ENCODE results near the gene RAPGEF1.

The RAPGEF1 gene

GRCh38 chr9:131595696-131596429 lies 144.0 kb downstream of the RAPGEF1 start:
- no peak for DNase-seq

GRCh38 chr9:131594906-131595665 lies 144.8 kb downstream of the RAPGEF1 start:
- no peak for DNase-seq

- DNase-seq, result no peak
These were observed 145.8 kb downstream of the RAPGEF1 start for GRCh38 chr9:131593936-131594665.

- no peak for DNase-seq
These were observed 146.6 kb downstream of the RAPGEF1 start for GRCh38 chr9:131593091-131593820.

GRCh38 chr9:131591845-131592208 lies 148.0 kb downstream of the RAPGEF1 start:
- no peak for DNase-seq

- peak; percentile 59 for DNase-seq
These were observed 148.7 kb downstream of the RAPGEF1 start for GRCh38 chr9:131590907-131591844.

GRCh38 chr9:131590449-131590848 lies 149.4 kb downstream of the RAPGEF1 start:
- DNase-seq, result no peak

- DNase-seq, result no peak
These were observed 149.9 kb downstream of the RAPGEF1 start for GRCh38 chr9:131589993-131590392.

DNA sequence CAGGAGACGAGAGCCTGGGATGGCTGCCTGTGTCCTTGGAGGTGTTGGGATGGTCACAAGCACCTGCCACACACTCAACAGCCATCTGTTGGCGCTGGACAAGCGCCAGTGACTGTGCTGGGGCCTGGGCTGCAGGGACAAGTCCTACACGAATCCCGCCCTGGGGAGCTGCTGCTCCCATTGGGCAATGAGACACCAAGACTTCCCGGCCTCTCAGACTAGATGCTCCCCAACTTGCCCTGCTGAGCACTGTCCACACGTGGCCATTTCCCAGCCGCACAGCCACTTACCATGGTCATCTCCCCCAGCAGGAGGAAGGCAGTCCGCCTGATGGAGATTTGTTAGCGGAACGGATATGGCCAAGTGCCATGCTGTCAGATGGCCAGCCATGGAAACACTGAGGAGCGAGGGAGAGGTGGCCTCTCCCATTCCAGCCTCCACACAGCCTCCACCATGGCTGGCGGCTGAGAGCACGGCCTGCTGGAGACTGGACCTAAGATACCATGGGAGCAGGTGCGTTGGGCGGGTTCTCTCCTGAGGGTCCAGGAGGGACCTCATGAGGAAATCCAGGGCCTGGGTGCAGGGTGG lies 150.7 kb downstream of the RAPGEF1 start:
- DNase-seq, result no peak

- no peak for DNase-seq
These were observed 151.5 kb downstream of the RAPGEF1 start for GRCh38 chr9:131588396-131588795.

DNA sequence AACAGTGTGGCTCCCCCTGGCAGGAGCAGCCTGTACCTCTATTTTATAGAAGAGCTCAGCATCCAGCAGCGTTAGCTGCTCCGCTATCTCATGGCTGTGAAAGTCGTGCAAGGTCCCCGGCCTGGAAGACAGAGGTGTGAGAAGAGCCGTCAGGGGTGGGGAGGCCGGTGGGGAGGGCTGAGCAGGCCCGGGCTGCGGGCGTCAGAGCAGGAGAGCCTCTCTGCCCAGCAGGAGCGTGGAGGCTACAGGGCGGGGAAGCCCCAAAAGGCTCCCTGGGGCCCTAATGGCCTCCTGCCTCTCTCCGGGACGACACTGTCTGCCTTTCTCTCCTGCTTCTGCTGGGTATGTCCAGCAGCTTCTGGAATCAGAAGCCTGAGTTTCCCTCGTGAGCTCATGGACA lies 152.0 kb downstream of the RAPGEF1 start:
- no peak for DNase-seq

DNA sequence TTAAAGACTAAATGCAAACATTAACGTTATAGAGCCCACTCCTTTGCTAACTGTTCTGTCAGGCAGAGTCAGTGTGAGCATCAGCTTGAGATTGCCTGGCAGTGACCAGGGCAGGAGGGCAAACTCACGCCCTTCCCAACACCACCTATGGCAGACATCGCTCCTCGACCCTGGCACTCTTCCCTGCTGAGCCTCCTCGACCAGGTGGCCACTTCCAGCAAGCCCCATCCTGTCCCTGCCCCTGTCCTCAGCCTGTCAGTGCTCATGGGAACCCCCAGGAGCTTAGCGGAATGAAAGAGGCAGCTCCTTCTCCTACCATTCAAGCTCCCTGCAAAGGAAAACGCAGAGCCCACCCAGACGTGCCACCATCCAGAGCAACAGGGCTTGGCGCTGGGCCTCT lies 152.5 kb downstream of the RAPGEF1 start:
- no peak for DNase-seq

DNA sequence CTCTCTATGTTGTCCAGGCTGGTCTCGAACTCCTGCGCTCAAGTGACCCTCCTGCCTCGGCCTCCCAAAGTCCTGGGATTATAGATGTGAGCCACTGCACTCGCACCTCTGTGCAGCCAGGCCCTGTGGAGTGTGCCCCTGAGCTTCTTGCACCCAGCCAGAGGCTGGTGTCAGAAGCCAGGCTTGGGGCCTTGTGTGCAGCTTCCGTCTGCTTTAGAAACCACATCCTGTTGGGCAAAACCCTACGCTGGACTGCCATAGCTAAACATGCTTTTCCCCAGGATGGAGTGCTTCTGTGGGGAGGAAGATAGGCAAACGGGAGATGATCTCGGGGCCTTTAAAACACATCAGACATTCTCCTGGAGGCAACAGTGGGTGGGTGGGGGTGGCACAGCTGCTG lies 154.5 kb downstream of the RAPGEF1 start:
- peak; percentile 55 for DNase-seq

DNA sequence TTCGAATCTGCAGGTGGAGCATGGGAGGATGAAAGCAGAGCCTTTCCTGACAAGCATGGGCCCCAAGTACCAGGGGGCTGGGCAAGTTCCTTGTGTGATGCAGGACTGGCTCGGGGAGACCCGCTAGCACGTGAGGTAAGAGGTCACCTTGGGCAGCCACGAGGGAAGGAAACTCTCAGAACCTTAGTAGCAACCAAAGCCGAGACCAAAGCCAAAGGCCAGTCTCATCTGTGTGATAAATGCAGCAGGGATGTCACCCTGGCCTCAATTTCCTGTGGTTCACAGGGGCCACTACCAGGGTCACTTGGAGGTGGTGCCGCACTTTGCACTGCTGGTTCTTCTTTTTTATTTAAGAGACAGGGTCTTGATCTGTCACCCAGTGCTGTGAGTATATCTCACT lies 155.0 kb downstream of the RAPGEF1 start:
- DNase-seq, result peak; percentile 33

DNA sequence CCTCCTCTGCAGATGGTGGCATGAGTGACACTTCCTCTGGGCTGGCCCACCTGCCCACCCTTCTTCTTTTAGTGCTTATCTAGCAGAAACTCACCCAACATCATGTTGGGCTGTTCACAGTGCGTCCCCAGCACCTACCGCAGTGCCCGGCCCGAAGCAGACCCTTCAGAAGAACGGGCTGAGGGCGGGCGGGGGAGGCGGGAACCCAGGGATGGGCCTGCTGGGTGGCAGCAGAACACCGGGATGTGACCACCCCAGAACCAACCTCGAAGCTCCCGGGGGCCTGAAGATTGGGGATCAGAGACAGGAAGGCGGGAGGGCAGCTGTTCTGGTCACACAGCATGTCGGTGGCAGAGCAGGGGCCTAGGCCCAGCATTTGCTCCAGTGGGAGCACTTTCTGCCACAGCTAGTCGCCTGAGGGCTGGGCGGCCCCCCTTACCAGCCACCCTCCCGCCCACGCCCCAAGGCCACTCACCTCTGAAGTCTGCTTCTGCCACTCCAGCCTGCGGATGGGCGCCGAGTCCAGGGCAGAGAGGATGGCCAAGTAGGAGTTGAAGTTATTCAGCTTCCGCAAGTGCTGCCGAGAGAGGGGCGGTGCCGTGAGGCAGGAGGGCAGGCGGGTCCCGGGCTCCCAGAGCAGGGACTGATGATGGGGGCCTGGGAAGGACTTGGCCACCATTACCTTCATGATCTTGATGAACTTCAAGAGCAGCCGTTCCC lies 155.9 kb downstream of the RAPGEF1 start:
- DNase-seq, result no peak

GRCh38 chr9:131583337-131583645 lies 156.6 kb downstream of the RAPGEF1 start:
- DNase-seq, result no peak

GRCh38 chr9:131582466-131583336 lies 157.2 kb downstream of the RAPGEF1 start:
- no peak for DNase-seq

GRCh38 chr9:131582056-131582455 lies 157.8 kb downstream of the RAPGEF1 start:
- DNase-seq, result no peak

GRCh38 chr9:131580358-131580757 lies 159.5 kb downstream of the RAPGEF1 start:
- no peak for DNase-seq

- DNase-seq, result no peak
These were observed 160.1 kb downstream of the RAPGEF1 start for GRCh38 chr9:131579789-131580211.
